Muscle of leg (tissue), 16 donors: ENCODE results near the gene SERGEF. TPM values are rescaled to one million over a fixed set of nuclear protein-coding genes. Genes with fewer than 3 reads are reported as not detected.
A peak's percentile ranks its signal among the peaks of the same experiment; 100 is the strongest.

ENCODE experiments used
- DNase-seq: peaks from one replicate; pipeline ENCODE4 v3.0.0; 2013
- H3K27ac ChIP-seq: one replicate; pipeline ENCODE4 v1.5.1; 2013; ENCODE audit warnings: mild to moderate bottlenecking, low read length, control low read depth
- H3K27me3 ChIP-seq: one replicate; pipeline ENCODE4 v1.6.1; 2013; ENCODE audit warnings: low read length; ENCODE audit not compliant: control insufficient read depth, insufficient read depth
- H3K36me3 ChIP-seq: one replicate; pipeline ENCODE4 v1.6.1; 2013; ENCODE audit warnings: low read length; ENCODE audit not compliant: control insufficient read depth, insufficient read depth
- H3K4me1 ChIP-seq: one replicate; pipeline ENCODE4 v1.6.1; 2013; ENCODE audit warnings: low read length; ENCODE audit not compliant: control insufficient read depth, insufficient read depth
- H3K4me3 ChIP-seq: one replicate; pipeline ENCODE4 v1.5.1; 2013; ENCODE audit warnings: low read length, control low read depth
- H3K9me3 ChIP-seq: replicated peaks from 2 replicates; pipeline ENCODE4 v1.6.1; 2013; ENCODE audit warnings: low read depth, low read length; ENCODE audit not compliant: control insufficient read depth
- WGBS: methylation state at CpG from one replicate; pipeline ENCODE4 v1.1.5; 2013; ENCODE audit warnings: missing lambda C conversion rate; ENCODE audit not compliant: insufficient coverage; 5-methylcytosine and 5-hydroxymethylcytosine counted together
- long read RNA-seq, 11 donors: transcript quantifications; one replicate each; lab custom pipeline, GENCODE V29; 2026
- polyA plus RNA-seq, 8 donors: library from polyadenylated mRNA; unstranded; fragments of 120-200 nt; gene quantifications; one replicate each; pipeline versions ENCODE4 v1.2.1 to v1.2.3, GENCODE V29; 2013; ENCODE audit warnings: inconsistent platforms in 1 of 8, low replicate concordance in 1 of 8; ENCODE audit not compliant: insufficient read length in 8 of 8, insufficient read depth in 1 of 8
- total RNA-seq: library from RNA; stranded (reverse); fragments of 120-200 nt; gene quantifications from one replicate; pipeline ENCODE4 v1.2.4, GENCODE V29; 2013

The SERGEF gene
- 15.7 TPM for total RNA-seq
- 10 to 100 TPM in 7 of 8 donors, 1 to 10 TPM in 1; 8.8 to 13.8 (median 11.9) TPM for polyA plus RNA-seq
- long read RNA-seq, donor 1, partial matches to known transcripts = 0 of 1 reads
- long read RNA-seq, donor 1, other reads (novel, unspliced or antisense) = 0 of 1 reads
- long read RNA-seq, donor 2 = 0 reads
- long read RNA-seq, donor 3, partial matches to known transcripts = 0 of 1 reads
- long read RNA-seq, donor 3, other reads (novel, unspliced or antisense) = 0 of 1 reads
- long read RNA-seq, donor 4, partial matches to known transcripts = 0 of 1 reads
- long read RNA-seq, donor 4, other reads (novel, unspliced or antisense) = 0 of 1 reads
- long read RNA-seq, donor 5, partial matches to known transcripts = 0 of 4 reads
- long read RNA-seq, donor 5, other reads (novel, unspliced or antisense) = 0 of 4 reads
- long read RNA-seq, donor 6, partial matches to known transcripts = 0 of 1 reads
- long read RNA-seq, donor 6, other reads (novel, unspliced or antisense) = 0 of 1 reads
- long read RNA-seq, donor 7, partial matches to known transcripts = 0 of 2 reads
- long read RNA-seq, donor 7, other reads (novel, unspliced or antisense) = 0 of 2 reads
- long read RNA-seq, donor 8, partial matches to known transcripts = 0 of 1 reads
- long read RNA-seq, donor 8, other reads (novel, unspliced or antisense) = 0 of 1 reads
- long read RNA-seq, donor 9, partial matches to known transcripts = 0 of 1 reads
- long read RNA-seq, donor 9, other reads (novel, unspliced or antisense) = 0 of 1 reads
- long read RNA-seq, donor 10, partial matches to known transcripts = 0 of 3 reads
- long read RNA-seq, donor 10, other reads (novel, unspliced or antisense) = 0 of 3 reads
- long read RNA-seq, donor 11, partial matches to known transcripts = 0 of 1 reads
- long read RNA-seq, donor 11, other reads (novel, unspliced or antisense) = 0 of 1 reads

- H3K27ac ChIP-seq = peak within 1 kb of the TSS; percentile 67
- no peaks in the 10 kb centered on the region for H3K9me3 ChIP-seq
- H3K4me3 ChIP-seq = peak within 1 kb of the TSS; percentile 80
- under 1% methylated on average over 75 of the region's 93 CpGs for WGBS
- peak; percentile 88 for DNase-seq
- H3K36me3 ChIP-seq = no peaks in the 10 kb centered on the region
- peaks cover 12% of the 10 kb centered on the region for H3K27me3 ChIP-seq
- H3K4me1 ChIP-seq = peaks cover 17% of the 10 kb centered on the region
Measured at GRCh38 chr11:18012906-18013781, at the start of gene SERGEF. Gene SERGEF, minus strand, starts transcription at chr11:18013047. Its CDS starts 37 bp downstream, at chr11:18013010.

GRCh38 chr11:18061351-18061750, 48.5 kb upstream of the SERGEF start:
- DNase-seq = no peak
- Histone ChIP-seq H3K27me3 (no peaks in the 10 kb centered on the region), H3K9me3 (no peaks in the 10 kb centered on the region), H3K4me3 (no peak overlapping the region), H3K4me1 (no peaks in the 10 kb centered on the region), H3K36me3 (no peaks in the 10 kb centered on the region), H3K27ac (no peak overlapping the region)
- WGBS = no CpG with 5 or more reads among the region's 2 CpGs

- Histone ChIP-seq H3K36me3 (no peaks in the 10 kb centered on the region), H3K4me3 (no peak overlapping the region), H3K27ac (no peak overlapping the region), H3K9me3 (no peaks in the 10 kb centered on the region), H3K4me1 (no peaks in the 10 kb centered on the region), H3K27me3 (no peaks in the 10 kb centered on the region)
- WGBS = no CpG with 5 or more reads among the region's 1 CpG
- DNase-seq = no peak
Measured at GRCh38 chr11:18056561-18057181, 43.8 kb upstream of the SERGEF start.

- 81% methylated on average over 10 of the region's 10 CpGs for WGBS
- no peak for DNase-seq
- no peak overlapping the region for H3K4me3 ChIP-seq
- H3K4me1 ChIP-seq = no peaks in the 10 kb centered on the region
- no peaks in the 10 kb centered on the region for H3K36me3 ChIP-seq
- no peaks in the 10 kb centered on the region for H3K27me3 ChIP-seq
- no peak overlapping the region for H3K27ac ChIP-seq
- H3K9me3 ChIP-seq = no peaks in the 10 kb centered on the region
Measured at GRCh38 chr11:18054511-18055103, 41.8 kb upstream of the SERGEF start.

GRCh38 chr11:18050848-18051247, 38.0 kb upstream of the SERGEF start:
- H3K36me3 ChIP-seq = no peaks in the 10 kb centered on the region
- WGBS = no CpG with 5 or more reads among the region's 2 CpGs
- no peak overlapping the region for H3K27ac ChIP-seq

DNA sequence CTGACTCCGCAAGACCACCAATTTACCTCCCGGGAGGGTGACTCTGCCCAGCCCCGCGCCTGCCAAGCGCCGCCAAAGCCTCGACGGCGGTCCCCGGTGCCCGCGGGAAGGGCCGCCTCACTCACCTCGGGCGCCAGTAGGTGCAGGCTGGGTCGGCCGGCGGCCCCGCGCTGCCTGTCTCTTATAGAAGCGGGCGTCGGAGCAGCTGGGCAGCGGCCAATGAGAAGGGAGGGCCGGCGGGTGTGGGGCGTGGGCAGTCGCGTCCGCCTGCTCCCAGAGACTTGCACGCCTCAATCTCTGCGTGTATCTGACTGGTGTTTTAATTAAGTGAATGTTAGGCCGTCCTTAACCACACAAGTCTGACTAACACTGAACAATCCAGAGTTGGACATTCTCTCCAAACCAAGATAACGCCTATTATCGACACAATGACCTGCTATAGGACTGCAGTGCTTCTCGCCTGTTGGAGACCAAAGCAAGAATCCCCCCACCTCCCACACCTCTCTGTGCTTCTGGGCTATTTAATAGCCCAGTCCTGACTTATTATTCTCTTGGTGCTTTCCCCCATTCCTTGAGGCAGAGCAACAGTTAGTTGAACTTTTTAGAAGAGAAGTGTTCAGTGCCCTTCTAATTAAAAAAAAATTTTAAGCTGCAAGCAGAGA, 33.4 kb upstream of the SERGEF start, which contains the start of gene TPH1:
TPH1 (minus strand) TSS at position 154 of the 662 bp plus-strand sequence. CDS start 5,507 bp downstream, outside the sequence.
- Histone ChIP-seq H3K36me3 (no peaks in the 10 kb centered on the region), H3K9me3 (no peaks in the 10 kb centered on the region), H3K27me3 (peaks cover 14% of the 10 kb centered on the region), H3K4me3 (no peak within 1 kb of the TSS), H3K27ac (no peak within 1 kb of the TSS), H3K4me1 (peaks cover 4% of the 10 kb centered on the region)
- DNase-seq = peak; percentile 16
- WGBS = 5% methylated on average over 31 of the region's 36 CpGs

More at GRCh38 chr11:18050848-18051247, 38.0 kb upstream of the SERGEF start:
- no peak for DNase-seq
- Histone ChIP-seq H3K9me3 (no peaks in the 10 kb centered on the region), H3K4me1 (peaks cover 4% of the 10 kb centered on the region), H3K4me3 (no peak overlapping the region), H3K27me3 (peaks cover 9% of the 10 kb centered on the region)

GRCh38 chr11:18036456-18036855, 23.6 kb upstream of the SERGEF start:
- H3K4me1 ChIP-seq = no peaks in the 10 kb centered on the region
- no peaks in the 10 kb centered on the region for H3K36me3 ChIP-seq
- H3K4me3 ChIP-seq = no peak overlapping the region
- no peak for DNase-seq
- H3K9me3 ChIP-seq = no peaks in the 10 kb centered on the region
- no peak overlapping the region for H3K27ac ChIP-seq
- no peaks in the 10 kb centered on the region for H3K27me3 ChIP-seq

DNA sequence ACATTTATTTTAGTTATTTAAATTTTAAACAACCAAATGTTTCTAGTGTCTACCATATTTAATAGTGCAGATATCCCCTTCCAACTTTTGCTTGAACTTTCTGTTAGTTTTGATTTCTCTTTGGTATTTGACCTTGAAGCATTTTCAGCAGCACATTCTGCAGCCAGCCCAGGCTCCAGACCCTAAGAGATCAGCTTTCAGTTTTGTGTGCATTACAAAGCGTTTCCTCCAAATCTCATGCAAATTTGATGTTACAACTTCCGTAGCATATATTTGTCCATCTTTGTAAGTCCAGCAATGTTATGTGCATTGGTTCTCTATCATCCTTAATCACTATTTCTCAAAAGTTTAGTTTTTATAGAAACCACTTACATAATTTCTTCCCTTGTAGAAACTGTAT, 14.6 kb upstream of the SERGEF start:
- H3K36me3 ChIP-seq = no peaks in the 10 kb centered on the region
- no peak overlapping the region for H3K27ac ChIP-seq
- WGBS = no CpG with 5 or more reads among the region's 2 CpGs
- H3K4me1 ChIP-seq = no peaks in the 10 kb centered on the region
- no peak overlapping the region for H3K4me3 ChIP-seq
- no peak for DNase-seq
- no peaks in the 10 kb centered on the region for H3K9me3 ChIP-seq
- H3K27me3 ChIP-seq = no peaks in the 10 kb centered on the region
